GM18505 (cell line): Measurements from ENCODE around the gene ADAMTS13.

Experiments
- ATAC-seq: cut with Tn5 transposase; IDR thresholded peaks from one replicate; pipeline ENCODE4 v1.9.1; 2021; ENCODE audit not compliant: unreplicated experiment
- POLR2A ChIP-seq: IDR thresholded peaks from 4 replicates; pipeline ENCODE4 v1.6.1; 2011; ENCODE audit warnings: borderline replicate concordance; ENCODE audit not compliant: insufficient read depth, insufficient read length; ENCODE audit errors: extremely low read depth

The ADAMTS13 gene

GRCh38 chr9:133484671-133485437 lies 62.7 kb downstream of the ADAMTS13 start:
- TF ChIP-seq POLR2A: no peak
- ATAC-seq: no peak

- no peak for TF ChIP-seq POLR2A
- ATAC-seq: no peak
These were observed 63.5 kb downstream of the ADAMTS13 start for GRCh38 chr9:133485531-133486260.

- TF ChIP-seq POLR2A: no peak
- ATAC-seq: no peak
These were observed 65.2 kb downstream of the ADAMTS13 start for GRCh38 chr9:133487331-133487725.

GRCh38 chr9:133488686-133489252 lies 66.6 kb downstream of the ADAMTS13 start:
- no peak for ATAC-seq
- no peak for TF ChIP-seq POLR2A

- no peak for TF ChIP-seq POLR2A
- ATAC-seq: no peak
These were observed 67.4 kb downstream of the ADAMTS13 start for GRCh38 chr9:133489253-133490190.

- no peak for ATAC-seq
- no peak for TF ChIP-seq POLR2A
These were observed 68.1 kb downstream of the ADAMTS13 start for GRCh38 chr9:133490201-133490681.

- TF ChIP-seq POLR2A: no peak
- ATAC-seq: no peak
These were observed 68.9 kb downstream of the ADAMTS13 start for GRCh38 chr9:133490865-133491655.

- ATAC-seq: no peak
- no peak for TF ChIP-seq POLR2A
These were observed 69.4 kb downstream of the ADAMTS13 start for GRCh38 chr9:133491656-133491925.

- no peak for ATAC-seq
- no peak for TF ChIP-seq POLR2A
These were observed 70.2 kb downstream of the ADAMTS13 start for GRCh38 chr9:133492061-133493021.

- no peak for TF ChIP-seq POLR2A
These were observed 71.3 kb downstream of the ADAMTS13 start for GRCh38 chr9:133493428-133493827.

GRCh38 chr9:133493845-133494540 lies 71.8 kb downstream of the ADAMTS13 start:
- no peak for ATAC-seq
- no peak for TF ChIP-seq POLR2A

More at GRCh38 chr9:133493428-133493827, 71.3 kb downstream of the ADAMTS13 start:
- no peak for ATAC-seq
